Muscle layer of duodenum (tissue), 2 donors: ENCODE data around the gene ABTB2.

Experiments
- H3K27ac ChIP-seq: one replicate; pipeline ENCODE4 v1.7.0; 2013; ENCODE audit warnings: mild to moderate bottlenecking, low read length
- H3K27me3 ChIP-seq: one replicate; pipeline ENCODE4 v1.7.0; 2013; ENCODE audit warnings: low read depth, mild to moderate bottlenecking, control low read depth, low read length
- H3K36me3 ChIP-seq, 2 donors: one replicate each; pipeline ENCODE4 v1.7.0; 2013; ENCODE audit warnings: low read length in 2 of 2, control low read depth in 1 of 2, mild to moderate bottlenecking in 1 of 2; ENCODE audit not compliant: insufficient read depth in 2 of 2, control insufficient read depth in 1 of 2
- H3K4me1 ChIP-seq, 2 donors: one replicate each; pipeline ENCODE4 v1.7.0; 2013; ENCODE audit warnings: low read length in 2 of 2, mild to moderate bottlenecking in 2 of 2, control low read depth in 1 of 2, moderate library complexity in 1 of 2; ENCODE audit not compliant: insufficient read depth in 2 of 2, control insufficient read depth in 1 of 2
- H3K4me3 ChIP-seq, 2 donors: one replicate each; pipeline ENCODE4 v1.7.0; 2013; ENCODE audit warnings: low read length in 2 of 2, low read depth in 1 of 2, mild to moderate bottlenecking in 1 of 2
- H3K9me3 ChIP-seq, 2 donors: one replicate each; pipeline ENCODE4 v1.7.0; 2013; ENCODE audit warnings: low read length in 2 of 2, control low read depth in 1 of 2, mild to moderate bottlenecking in 1 of 2; ENCODE audit not compliant: control insufficient read depth in 1 of 2
- donor health status: healthy.

Gene ABTB2

GRCh38 chr11:34147581-34147980, 210.2 kb downstream of the ABTB2 start:
- Histone ChIP-seq H3K9me3 (no peaks in the 10 kb centered on the region), H3K27ac (no peak overlapping the region), H3K36me3 (peaks cover 60 to 75% of the 10 kb centered on the region in 2 donors), H3K27me3 (no peaks in the 10 kb centered on the region), H3K4me3 (no peak overlapping the region), H3K4me1 (no peaks in the 10 kb centered on the region)

DNA sequence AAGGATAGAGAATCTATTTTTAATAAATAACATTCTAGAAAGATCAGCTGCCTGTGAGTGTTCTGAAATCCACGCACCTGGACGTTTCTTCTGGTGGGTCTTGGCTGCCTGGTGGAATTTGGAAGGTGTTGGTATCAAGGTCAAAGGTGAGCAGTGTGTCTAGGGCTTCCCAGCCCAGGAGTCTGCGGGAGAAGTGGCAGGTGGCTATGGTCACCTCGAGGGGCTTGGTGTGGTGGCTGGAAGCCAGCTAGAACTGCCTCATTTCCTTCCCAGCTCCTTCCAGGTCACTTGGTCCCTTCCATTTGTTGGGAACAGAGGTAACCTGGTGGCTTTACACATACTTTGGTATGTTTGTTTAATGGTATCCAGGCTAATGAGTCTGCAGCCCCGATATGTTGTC, 210.9 kb downstream of the ABTB2 start:
- Histone ChIP-seq H3K36me3 (peaks cover 65 to 76% of the 10 kb centered on the region in 2 donors), H3K4me1 (no peaks in the 10 kb centered on the region), H3K27ac (no peak overlapping the region), H3K9me3 (no peaks in the 10 kb centered on the region), H3K27me3 (no peaks in the 10 kb centered on the region), H3K4me3 (no peak overlapping the region)

DNA sequence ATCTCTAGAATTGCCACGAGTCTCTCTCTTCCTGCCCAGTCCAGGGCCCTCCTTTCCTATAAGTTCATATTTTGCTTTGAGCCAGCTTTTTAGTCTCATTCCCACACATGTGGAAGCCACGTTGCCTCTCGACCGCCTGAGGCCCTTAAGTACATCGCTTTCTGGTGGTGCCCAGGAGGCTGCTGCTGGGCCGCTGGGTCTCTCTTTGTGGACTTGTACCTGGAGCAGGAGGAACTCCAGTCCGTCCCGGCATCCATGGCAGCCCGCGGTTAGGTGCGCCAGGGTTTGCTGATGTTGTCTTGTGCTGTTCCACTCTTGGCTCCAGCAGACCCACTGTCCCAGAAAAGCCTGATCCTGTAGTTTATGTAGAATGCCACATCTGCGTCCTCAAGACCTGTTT, 211.4 kb downstream of the ABTB2 start:
- no peak overlapping the region for H3K4me3 ChIP-seq
- H3K9me3 ChIP-seq: no peaks in the 10 kb centered on the region
- peaks cover 69 to 76% of the 10 kb centered on the region in 2 donors for H3K36me3 ChIP-seq
- no peak overlapping the region for H3K27ac ChIP-seq
- no peaks in the 10 kb centered on the region for H3K4me1 ChIP-seq
- H3K27me3 ChIP-seq: no peaks in the 10 kb centered on the region

GRCh38 chr11:34145847-34146381, 211.9 kb downstream of the ABTB2 start:
- Histone ChIP-seq H3K27ac (no peak overlapping the region), H3K4me1 (no peaks in the 10 kb centered on the region), H3K9me3 (no peaks in the 10 kb centered on the region), H3K27me3 (no peaks in the 10 kb centered on the region), H3K36me3 (peaks cover 74 to 81% of the 10 kb centered on the region in 2 donors), H3K4me3 (no peak overlapping the region)

DNA sequence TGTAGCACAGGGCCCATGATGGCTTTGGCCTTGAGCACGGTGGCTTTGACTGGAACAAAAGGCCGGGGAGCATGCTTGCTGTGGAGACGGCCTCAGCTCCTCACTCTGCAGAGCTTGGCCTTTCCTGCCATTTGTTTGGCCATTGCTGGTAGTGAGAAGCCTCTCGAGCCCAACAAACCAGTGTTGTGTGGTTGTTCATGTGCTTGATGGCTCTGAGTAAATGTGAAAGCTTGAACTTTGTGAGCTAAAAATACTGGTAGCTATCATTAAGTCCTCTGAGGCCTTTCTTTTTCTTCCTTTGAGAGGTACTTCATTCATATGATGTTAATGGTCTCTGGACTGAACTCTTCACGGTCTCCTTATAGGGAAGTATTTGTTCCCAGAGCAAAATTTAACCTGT, 212.7 kb downstream of the ABTB2 start:
- peaks cover 81 to 90% of the 10 kb centered on the region in 2 donors for H3K36me3 ChIP-seq
- no peak overlapping the region for H3K27ac ChIP-seq
- no peaks in the 10 kb centered on the region for H3K27me3 ChIP-seq

DNA sequence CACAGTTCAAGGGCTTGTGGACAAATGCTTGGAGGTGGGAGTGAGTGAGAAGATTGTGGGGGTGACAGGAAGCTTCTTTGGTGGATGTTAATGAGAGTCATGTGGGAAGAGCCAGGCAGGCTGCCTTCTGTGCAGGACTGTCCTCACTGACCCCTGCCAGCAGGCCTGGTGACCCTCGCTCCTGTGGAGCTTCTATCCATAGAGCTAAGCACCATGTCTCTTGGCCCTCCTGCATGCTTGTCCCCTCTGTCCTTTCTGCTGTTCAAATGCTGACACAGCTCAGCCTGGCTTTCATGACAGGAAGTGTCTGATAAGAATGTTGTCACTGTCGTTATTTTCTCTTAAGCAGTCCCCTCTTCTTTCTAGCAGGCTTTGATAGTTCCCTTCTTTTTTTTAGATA, 214.8 kb downstream of the ABTB2 start:
- Histone ChIP-seq H3K4me3 (no peak overlapping the region), H3K9me3 (no peaks in the 10 kb centered on the region), H3K27ac (no peak overlapping the region), H3K4me1 (no peaks in the 10 kb centered on the region), H3K36me3 (peaks cover 82 to 95% of the 10 kb centered on the region in 2 donors), H3K27me3 (no peaks in the 10 kb centered on the region)

More for the DNA sequence above, 212.7 kb downstream of the ABTB2 start:
- H3K4me1 ChIP-seq: no peaks in the 10 kb centered on the region
- no peak overlapping the region for H3K4me3 ChIP-seq
- H3K9me3 ChIP-seq: no peaks in the 10 kb centered on the region

GRCh38 chr11:34140149-34140548, 217.7 kb downstream of the ABTB2 start:
- Histone ChIP-seq H3K27me3 (no peaks in the 10 kb centered on the region), H3K4me3 (no peak overlapping the region), H3K27ac (no peak overlapping the region), H3K9me3 (no peaks in the 10 kb centered on the region), H3K4me1 (no peaks in the 10 kb centered on the region), H3K36me3 (peaks cover 79 to 92% of the 10 kb centered on the region in 2 donors)

DNA sequence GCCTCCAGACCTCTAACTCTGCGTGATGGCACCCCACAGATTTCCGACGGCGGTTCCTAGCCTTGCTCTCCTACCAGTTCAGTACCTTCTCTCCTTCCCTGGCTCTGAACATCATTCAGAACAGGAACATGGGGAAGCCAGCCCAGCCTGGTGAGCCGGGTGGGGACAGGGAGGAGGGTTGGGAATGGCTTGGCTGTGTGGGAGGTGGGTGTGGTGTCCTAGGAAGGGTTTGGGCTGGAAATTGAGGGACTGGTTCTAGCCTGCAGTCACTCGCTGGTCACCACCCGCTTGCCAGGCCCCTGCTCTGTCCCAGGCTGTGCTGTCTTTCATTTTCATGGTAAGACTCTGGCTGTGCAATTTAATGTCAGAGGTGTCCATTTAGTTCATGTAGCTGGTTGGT, 218.5 kb downstream of the ABTB2 start:
- no peaks in the 10 kb centered on the region for H3K4me1 ChIP-seq
- H3K27ac ChIP-seq: no peak overlapping the region
- H3K9me3 ChIP-seq: no peaks in the 10 kb centered on the region
- H3K27me3 ChIP-seq: no peaks in the 10 kb centered on the region
- H3K4me3 ChIP-seq: no peak overlapping the region
- peaks cover 79 to 92% of the 10 kb centered on the region in 2 donors for H3K36me3 ChIP-seq

DNA sequence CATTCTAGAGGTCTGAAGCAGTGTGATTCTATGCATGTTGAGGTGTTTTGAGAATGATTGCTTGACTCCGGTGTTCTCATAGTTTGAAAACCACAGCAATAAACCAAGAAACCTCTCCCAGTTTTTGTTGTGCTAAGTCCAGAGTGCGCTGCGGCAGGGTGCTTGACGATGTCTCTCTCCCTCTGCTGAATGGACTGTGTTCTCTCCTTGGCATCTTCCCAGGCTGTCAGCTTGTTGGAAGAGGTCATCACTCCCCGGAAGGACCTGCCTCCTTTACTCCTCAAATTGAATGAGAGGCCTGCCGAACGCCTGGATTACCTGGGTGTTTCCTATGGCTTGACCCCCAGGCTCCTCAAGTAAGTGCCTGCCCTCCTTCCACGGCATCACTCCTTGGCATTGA, 221.4 kb downstream of the ABTB2 start:
- H3K36me3 ChIP-seq: peaks cover 67 to 91% of the 10 kb centered on the region in 2 donors
- no peak overlapping the region for H3K27ac ChIP-seq

GRCh38 chr11:34135439-34135838, 222.4 kb downstream of the ABTB2 start:
- Histone ChIP-seq H3K27me3 (no peaks in the 10 kb centered on the region), H3K9me3 (no peaks in the 10 kb centered on the region), H3K36me3 (peaks cover 67 to 91% of the 10 kb centered on the region in 2 donors), H3K27ac (no peak overlapping the region), H3K4me1 (no peaks in the 10 kb centered on the region), H3K4me3 (no peak overlapping the region)

More for the DNA sequence above, 221.4 kb downstream of the ABTB2 start:
- no peaks in the 10 kb centered on the region for H3K4me1 ChIP-seq
- H3K27me3 ChIP-seq: no peaks in the 10 kb centered on the region
- H3K9me3 ChIP-seq: no peaks in the 10 kb centered on the region
- no peak overlapping the region for H3K4me3 ChIP-seq

DNA sequence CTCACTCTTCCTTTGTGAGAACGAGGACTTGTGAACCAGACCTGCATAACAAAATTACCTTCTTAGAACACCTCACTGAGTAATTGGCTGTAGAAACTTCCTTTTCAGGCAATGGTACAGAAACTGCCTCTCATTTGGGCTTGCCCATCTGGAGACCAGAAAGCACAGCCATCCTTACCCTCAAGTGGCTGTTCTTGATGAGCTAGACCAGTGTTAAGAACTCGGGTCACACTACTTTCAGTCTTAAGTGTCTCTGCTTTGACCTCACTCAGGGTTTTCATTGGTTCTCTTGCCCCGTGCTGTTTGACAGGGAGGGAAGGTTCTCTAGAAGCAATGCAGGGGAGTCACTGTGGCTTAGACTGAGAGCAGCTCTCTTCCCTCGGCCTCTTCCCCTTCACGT, 223.0 kb downstream of the ABTB2 start:
- H3K36me3 ChIP-seq: peaks cover 68 to 87% of the 10 kb centered on the region in 2 donors
- no peak overlapping the region for H3K27ac ChIP-seq
- no peaks in the 10 kb centered on the region for H3K9me3 ChIP-seq
- H3K4me3 ChIP-seq: no peak overlapping the region
- H3K27me3 ChIP-seq: no peaks in the 10 kb centered on the region
- no peaks in the 10 kb centered on the region for H3K4me1 ChIP-seq

- Histone ChIP-seq H3K36me3 (peaks cover 54 to 82% of the 10 kb centered on the region in 2 donors), H3K27me3 (no peaks in the 10 kb centered on the region)
These were observed 225.4 kb downstream of the ABTB2 start for GRCh38 chr11:34132261-34132965.

More at GRCh38 chr11:34132261-34132965, 225.4 kb downstream of the ABTB2 start:
- Histone ChIP-seq H3K4me1 (no peaks in the 10 kb centered on the region), H3K4me3 (no peak overlapping the region), H3K9me3 (no peaks in the 10 kb centered on the region), H3K27ac (no peak overlapping the region)
